Measurements from ENCODE around the gene TRMT61A. TPM values are rescaled to one million over a fixed set of nuclear protein-coding genes. Genes with fewer than 3 reads are reported as not detected.
A peak's percentile ranks its signal among the peaks of the same experiment; 100 is the strongest.
"Not testable (repeated sequence)": the region's sequence is repeated elsewhere in the genome, so short reads cannot be mapped to it uniquely, and the experiment has no call there.

Gene TRMT61A
- total and polyA plus RNA-seq, 2 donors: 5.7 to 35.0 TPM

GRCh38 chr14:103501041-103501870 lies 27.7 kb upstream of the TRMT61A start:
- DNase-seq (ENCODE audit: extremely low spot score): no peak
- 64% methylated on average over 11 of the region's 11 CpGs for WGBS
- Histone ChIP-seq H3K36me3 (ENCODE audit: insufficient read depth) (peaks cover 4% of the 10 kb centered on the region), H3K4me3 (ENCODE audit: low read depth, low read length) (no peak overlapping the region), H3K4me1 (ENCODE audit: insufficient read depth) (no peaks in the 10 kb centered on the region), H3K27ac (ENCODE audit: low read depth) (no peak overlapping the region)

DNA sequence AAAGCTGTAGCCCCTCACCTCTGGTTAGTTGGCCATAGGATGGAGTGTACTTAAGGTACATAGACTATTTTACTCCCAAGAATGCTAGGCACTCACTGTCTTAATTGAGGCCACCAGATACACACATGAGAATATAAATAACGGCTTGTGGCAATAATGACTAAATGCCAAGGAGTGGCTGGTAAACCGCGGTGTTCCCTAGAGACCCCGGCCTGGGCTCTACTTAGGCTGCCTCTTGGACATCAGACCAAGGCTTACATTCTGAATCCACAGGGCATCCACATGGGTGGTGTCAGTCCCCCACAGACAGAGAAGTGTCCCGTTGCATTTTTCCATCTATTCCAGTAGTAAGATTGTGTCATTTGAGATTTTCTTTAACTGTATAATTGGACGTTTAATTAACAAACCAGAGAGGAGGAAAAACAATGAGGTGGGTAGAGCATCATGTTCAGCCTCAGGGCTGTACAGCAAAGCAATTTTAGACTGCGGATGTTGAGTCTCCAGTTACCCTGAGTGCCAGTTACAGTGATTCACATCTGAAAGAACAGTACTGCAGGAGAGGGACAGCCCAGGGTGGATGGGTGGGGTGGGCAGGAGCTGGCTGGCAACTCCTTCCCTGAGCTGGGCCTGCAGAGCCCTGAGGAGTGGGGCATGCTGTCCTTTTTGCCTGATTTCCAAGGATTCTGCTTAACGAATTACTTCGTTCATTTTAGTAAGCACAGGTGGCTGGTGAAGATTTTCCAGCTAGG lies 26.9 kb upstream of the TRMT61A start:
- Histone ChIP-seq H3K27ac (ENCODE audit: low read depth) (no peak overlapping the region), H3K4me1 (ENCODE audit: insufficient read depth) (no peaks in the 10 kb centered on the region), H3K36me3 (ENCODE audit: insufficient read depth) (peaks cover 4% of the 10 kb centered on the region), H3K4me3 (ENCODE audit: low read depth, low read length) (no peak overlapping the region)
- WGBS: 89% methylated on average over 9 of the region's 9 CpGs
- no peak for DNase-seq (ENCODE audit: extremely low spot score)

- peaks cover 4% of the 10 kb centered on the region for H3K36me3 ChIP-seq (ENCODE audit: insufficient read depth)
- no peaks in the 10 kb centered on the region for H3K4me1 ChIP-seq (ENCODE audit: insufficient read depth)
- H3K27ac ChIP-seq (ENCODE audit: low read depth): no peak overlapping the region
- DNase-seq (ENCODE audit: extremely low spot score): no peak
- WGBS: 96% methylated on average over 18 of the region's 18 CpGs
- no peak overlapping the region for H3K4me3 ChIP-seq (ENCODE audit: low read depth, low read length)
Observed at GRCh38 chr14:103502877-103503276, 26.1 kb upstream of the TRMT61A start.

GRCh38 chr14:103503296-103503695 lies 25.7 kb upstream of the TRMT61A start:
- Histone ChIP-seq H3K4me3 (ENCODE audit: low read depth, low read length) (no peak overlapping the region), H3K27ac (ENCODE audit: low read depth) (no peak overlapping the region), H3K36me3 (ENCODE audit: insufficient read depth) (peaks cover 4% of the 10 kb centered on the region), H3K4me1 (ENCODE audit: insufficient read depth) (no peaks in the 10 kb centered on the region)
- DNase-seq (ENCODE audit: extremely low spot score): no peak
- 93% methylated on average over 12 of the region's 12 CpGs for WGBS

DNA sequence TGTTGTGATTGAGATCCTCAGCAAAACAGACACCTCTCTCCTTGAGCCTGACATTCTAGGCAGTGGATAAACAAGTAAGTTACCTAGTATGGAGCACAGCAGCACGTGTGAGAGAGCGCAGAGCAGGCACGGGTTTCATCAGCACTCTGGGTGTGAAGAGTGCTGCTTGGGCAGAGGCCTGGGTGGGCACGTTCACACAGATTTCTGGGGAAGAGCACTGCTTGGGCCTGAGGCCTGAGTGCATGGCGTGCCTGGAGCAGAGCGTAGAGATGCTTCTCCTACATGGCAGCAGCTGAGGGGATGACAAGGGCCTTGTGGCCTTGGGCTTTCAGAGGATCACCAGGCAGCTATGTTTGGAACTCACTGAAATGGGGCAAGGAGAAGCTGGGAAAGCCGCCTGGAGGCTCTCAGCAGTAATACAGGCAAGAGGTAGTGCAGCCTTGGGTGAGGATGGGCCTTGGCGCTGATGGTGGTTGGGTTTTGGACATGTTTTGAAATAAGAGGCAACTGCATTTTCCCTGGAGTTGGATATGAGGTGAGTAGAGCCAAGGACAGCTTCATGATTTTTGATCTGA lies 23.9 kb upstream of the TRMT61A start:
- H3K27ac ChIP-seq (ENCODE audit: low read depth): no peak overlapping the region
- WGBS: 83% methylated on average over 8 of the region's 8 CpGs
- DNase-seq (ENCODE audit: extremely low spot score): no peak
- peaks cover 4% of the 10 kb centered on the region for H3K36me3 ChIP-seq (ENCODE audit: insufficient read depth)
- H3K4me3 ChIP-seq (ENCODE audit: low read depth, low read length): no peak overlapping the region
- no peaks in the 10 kb centered on the region for H3K4me1 ChIP-seq (ENCODE audit: insufficient read depth)

GRCh38 chr14:103507751-103508150 lies 21.2 kb upstream of the TRMT61A start:
- Histone ChIP-seq H3K27ac (ENCODE audit: low read depth) (no peak overlapping the region), H3K36me3 (ENCODE audit: insufficient read depth) (peaks cover 4% of the 10 kb centered on the region), H3K4me3 (ENCODE audit: low read depth, low read length) (no peak overlapping the region), H3K4me1 (ENCODE audit: insufficient read depth) (no peaks in the 10 kb centered on the region)
- WGBS: 88% methylated on average over 3 of the region's 3 CpGs
- no peak for DNase-seq (ENCODE audit: extremely low spot score)

GRCh38 chr14:103508521-103509329 lies 20.3 kb upstream of the TRMT61A start:
- DNase-seq (ENCODE audit: extremely low spot score): no peak
- Histone ChIP-seq H3K4me3 (ENCODE audit: low read depth, low read length) (no peak overlapping the region), H3K36me3 (ENCODE audit: insufficient read depth) (peaks cover 4% of the 10 kb centered on the region), H3K27ac (ENCODE audit: low read depth) (no peak overlapping the region), H3K4me1 (ENCODE audit: insufficient read depth) (no peaks in the 10 kb centered on the region)
- 88% methylated on average over 16 of the region's 16 CpGs for WGBS

GRCh38 chr14:103509864-103510723 lies 18.9 kb upstream of the TRMT61A start:
- Histone ChIP-seq H3K4me1 (ENCODE audit: insufficient read depth) (no peaks in the 10 kb centered on the region), H3K27ac (ENCODE audit: low read depth) (no peak overlapping the region), H3K4me3 (ENCODE audit: low read depth, low read length) (no peak overlapping the region), H3K36me3 (ENCODE audit: insufficient read depth) (no peaks in the 10 kb centered on the region)
- no peak for DNase-seq (ENCODE audit: extremely low spot score)
- 86% methylated on average over 11 of the region's 11 CpGs for WGBS

GRCh38 chr14:103510724-103511693 lies 18.0 kb upstream of the TRMT61A start:
- H3K4me3 ChIP-seq (ENCODE audit: low read depth, low read length): no peak overlapping the region
- H3K36me3 ChIP-seq (ENCODE audit: insufficient read depth): no peaks in the 10 kb centered on the region
- WGBS: 86% methylated on average over 26 of the region's 26 CpGs
- no peaks in the 10 kb centered on the region for H3K4me1 ChIP-seq (ENCODE audit: insufficient read depth)
- no peak overlapping the region for H3K27ac ChIP-seq (ENCODE audit: low read depth)
- no peak for DNase-seq (ENCODE audit: extremely low spot score)

- 95% methylated on average over 8 of the region's 8 CpGs for WGBS
- not testable (repeated sequence) for DNase-seq (ENCODE audit: extremely low spot score); H3K36me3 ChIP-seq (ENCODE audit: insufficient read depth); H3K4me1 ChIP-seq (ENCODE audit: insufficient read depth); H3K4me3 ChIP-seq (ENCODE audit: low read depth, low read length)
- H3K27ac ChIP-seq (ENCODE audit: low read depth): peak overlapping the region; percentile 66
Observed at GRCh38 chr14:103512180-103512579, 16.8 kb upstream of the TRMT61A start.

DNA sequence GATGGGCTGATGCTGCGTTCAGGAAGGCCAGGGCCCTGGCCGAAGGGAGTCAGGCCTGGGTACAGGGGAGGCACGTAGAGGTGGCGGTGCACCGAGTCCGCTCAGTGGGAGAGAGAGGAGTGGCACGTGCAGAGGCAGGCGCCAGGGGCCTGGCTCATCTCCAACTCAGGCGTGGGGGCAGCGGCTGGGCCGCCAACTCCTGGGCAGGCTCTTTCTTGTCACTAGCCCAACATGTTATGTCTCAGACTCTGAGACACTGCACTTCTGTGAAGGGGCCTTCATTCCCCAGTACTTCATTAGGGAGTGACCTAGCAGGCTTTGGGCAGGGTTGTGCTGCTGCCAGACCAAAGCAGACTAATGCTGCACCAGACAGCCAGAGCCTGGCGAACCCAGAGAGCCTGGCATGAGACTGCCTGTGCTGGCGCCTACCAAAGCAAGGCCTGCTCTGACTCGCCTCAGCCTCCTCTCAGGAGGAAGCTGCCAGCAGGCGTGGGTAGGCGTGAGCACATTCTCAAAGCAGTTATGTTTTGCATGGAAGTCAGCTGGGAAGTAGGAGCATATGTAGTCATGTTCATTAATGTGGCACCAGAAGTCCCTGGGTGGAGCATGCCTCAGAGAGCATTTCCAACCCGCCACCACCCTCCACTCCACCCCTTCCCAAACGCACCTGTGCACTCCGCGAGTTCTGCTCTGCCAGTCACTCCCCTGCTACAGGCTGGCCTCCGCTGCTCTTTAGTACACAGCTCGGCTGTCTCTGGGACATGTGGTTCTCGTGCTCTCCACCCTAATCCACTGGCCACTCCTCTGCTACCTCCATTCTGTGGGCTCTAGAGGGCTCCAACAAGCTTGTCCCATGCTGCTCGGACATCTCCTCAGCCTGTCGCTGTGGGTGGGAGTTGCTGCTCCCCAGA lies 16.0 kb upstream of the TRMT61A start:
- H3K4me3 ChIP-seq (ENCODE audit: low read depth, low read length): no peak overlapping the region
- H3K4me1 ChIP-seq (ENCODE audit: insufficient read depth): no peaks in the 10 kb centered on the region
- no peaks in the 10 kb centered on the region for H3K36me3 ChIP-seq (ENCODE audit: insufficient read depth)
- DNase-seq (ENCODE audit: extremely low spot score): peak; percentile 69
- peak overlapping the region; percentile 66 for H3K27ac ChIP-seq (ENCODE audit: low read depth)
- WGBS: 47% methylated on average over 25 of the region's 25 CpGs

Data from urinary bladder (tissue), 4 donors.